GM06990 (cell line): Measurements from ENCODE around the gene C3orf20.

ENCODE experiments used
- DNase-seq: peaks from one replicate; pipeline ENCODE4 v3.0.0-alpha.2; 2011; ENCODE audit not compliant: insufficient read length; ENCODE audit errors: extremely low read depth
- H3K27me3 ChIP-seq: replicated peaks from 2 replicates; pipeline ENCODE4 v1.6.0; 2011; ENCODE audit warnings: low read length; ENCODE audit not compliant: control insufficient read depth, insufficient read depth
- H3K36me3 ChIP-seq: 2 replicates; pipeline ENCODE4 v1.5.1; 2011; ENCODE audit warnings: low read length; ENCODE audit not compliant: control insufficient read depth, insufficient read depth
- H3K4me3 ChIP-seq: replicated peaks from 2 replicates; pipeline ENCODE4 v1.5.1; 2011; ENCODE audit warnings: low read depth, mild to moderate bottlenecking, control low read depth, low read length
- TF ChIP-seq, protein P1 (sequence below): IDR thresholded peaks from 2 replicates; pipeline ENCODE4 v1.5.1; 2011; ENCODE audit warnings: low read length, control low read depth, mild to moderate bottlenecking, inconsistent platforms; ENCODE audit not compliant: insufficient read depth, poor library complexity, severe bottlenecking

The C3orf20 gene

GRCh38 chr3:14689247-14689980 is 14.5 kb downstream of the C3orf20 start:
- H3K27me3 ChIP-seq: no peaks in the 10 kb centered on the region
- TF ChIP-seq, protein P1, sequence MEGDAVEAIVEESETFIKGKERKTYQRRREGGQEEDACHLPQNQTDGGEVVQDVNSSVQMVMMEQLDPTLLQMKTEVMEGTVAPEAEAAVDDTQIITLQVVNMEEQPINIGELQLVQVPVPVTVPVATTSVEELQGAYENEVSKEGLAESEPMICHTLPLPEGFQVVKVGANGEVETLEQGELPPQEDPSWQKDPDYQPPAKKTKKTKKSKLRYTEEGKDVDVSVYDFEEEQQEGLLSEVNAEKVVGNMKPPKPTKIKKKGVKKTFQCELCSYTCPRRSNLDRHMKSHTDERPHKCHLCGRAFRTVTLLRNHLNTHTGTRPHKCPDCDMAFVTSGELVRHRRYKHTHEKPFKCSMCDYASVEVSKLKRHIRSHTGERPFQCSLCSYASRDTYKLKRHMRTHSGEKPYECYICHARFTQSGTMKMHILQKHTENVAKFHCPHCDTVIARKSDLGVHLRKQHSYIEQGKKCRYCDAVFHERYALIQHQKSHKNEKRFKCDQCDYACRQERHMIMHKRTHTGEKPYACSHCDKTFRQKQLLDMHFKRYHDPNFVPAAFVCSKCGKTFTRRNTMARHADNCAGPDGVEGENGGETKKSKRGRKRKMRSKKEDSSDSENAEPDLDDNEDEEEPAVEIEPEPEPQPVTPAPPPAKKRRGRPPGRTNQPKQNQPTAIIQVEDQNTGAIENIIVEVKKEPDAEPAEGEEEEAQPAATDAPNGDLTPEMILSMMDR: no peak
- H3K4me3 ChIP-seq: no peak overlapping the region
- peak; percentile 38 for DNase-seq
- no peaks in the 10 kb centered on the region; the same call in 1 of the 2 replicates for H3K36me3 ChIP-seq

DNA sequence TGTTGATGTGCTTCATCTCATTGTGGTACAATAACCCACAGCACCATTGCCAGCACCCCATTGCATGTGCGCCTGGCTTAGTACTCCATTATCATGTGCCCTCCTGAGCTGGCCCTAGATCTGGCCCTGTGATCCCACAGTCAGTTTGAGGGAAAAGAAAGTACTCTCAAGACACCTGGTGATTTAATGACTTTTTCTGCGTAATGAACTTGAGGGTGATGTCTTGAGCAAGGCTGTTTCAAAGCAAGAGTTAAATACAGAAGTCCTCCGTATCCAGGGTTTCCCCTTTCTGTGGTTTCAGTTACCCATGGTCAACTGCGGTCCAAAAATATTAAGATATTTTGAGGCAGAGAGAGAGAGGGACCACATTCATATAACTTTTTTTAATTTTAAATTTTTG is 16.3 kb downstream of the C3orf20 start:
- TF ChIP-seq, protein P1: no peak
- peak; percentile 67 for DNase-seq
- H3K36me3 ChIP-seq: no peaks in the 10 kb centered on the region; the same call in 1 of the 2 replicates
- no peak overlapping the region for H3K4me3 ChIP-seq
- H3K27me3 ChIP-seq: no peaks in the 10 kb centered on the region

DNA sequence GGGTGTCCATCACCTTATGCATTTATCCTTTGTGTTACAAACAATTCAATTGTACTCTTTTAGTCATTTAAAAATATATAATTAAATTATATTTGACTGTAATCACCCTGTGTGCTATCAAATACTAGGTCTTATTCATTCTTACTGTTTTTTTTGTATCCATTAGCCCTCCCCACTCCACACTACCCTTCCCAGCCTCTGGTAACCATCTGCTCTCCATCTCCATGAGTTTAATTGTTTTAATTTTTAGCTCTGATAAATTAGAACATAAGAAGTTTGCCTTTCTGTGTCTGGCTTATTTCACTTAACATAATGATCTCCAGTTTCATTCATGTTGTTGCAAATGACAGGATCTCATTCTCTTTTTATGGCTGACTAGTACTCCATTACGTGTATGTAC is 16.8 kb downstream of the C3orf20 start:
- no peaks in the 10 kb centered on the region for H3K27me3 ChIP-seq
- H3K36me3 ChIP-seq: no peaks in the 10 kb centered on the region; the same call in 1 of the 2 replicates
- H3K4me3 ChIP-seq: no peak overlapping the region
- TF ChIP-seq, protein P1: no peak
- DNase-seq: no peak

- Histone ChIP-seq H3K36me3 (no peaks in the 10 kb centered on the region; the same call in 1 of the 2 replicates), H3K4me3 (no peak overlapping the region), H3K27me3 (no peaks in the 10 kb centered on the region)
- no peak for DNase-seq
- TF ChIP-seq, protein P1: no peak
Measured at GRCh38 chr3:14698601-14699244, 23.8 kb downstream of the C3orf20 start.

- no peak for DNase-seq
- TF ChIP-seq, protein P1: no peak
- H3K36me3 ChIP-seq: no peaks in the 10 kb centered on the region; the same call in none of the 2 replicates
- H3K27me3 ChIP-seq: no peaks in the 10 kb centered on the region
- H3K4me3 ChIP-seq: no peak overlapping the region
Measured at GRCh38 chr3:14699643-14700042, 24.7 kb downstream of the C3orf20 start.
